ENCODE measurements around the gene C2CD4B.

C2CD4B gene

DNA sequence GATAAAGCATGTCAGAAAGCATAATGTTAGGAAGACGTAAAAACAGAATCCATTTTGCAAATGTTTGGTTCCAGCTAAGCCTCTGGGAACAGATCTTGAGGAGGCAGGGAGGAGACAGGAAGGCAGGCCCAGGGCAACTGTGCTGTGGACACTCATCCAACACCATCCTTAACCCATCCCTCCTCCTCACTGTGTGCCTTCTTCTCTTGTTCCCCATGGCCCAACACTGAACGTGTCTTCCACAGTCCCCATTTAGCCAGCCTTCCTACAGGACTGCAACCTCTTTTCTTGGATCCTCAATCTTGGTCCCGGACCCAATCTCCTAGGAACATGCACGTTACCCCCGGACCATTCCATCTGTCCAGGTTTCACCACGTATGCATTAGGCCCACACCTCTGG lies 15.4 kb downstream of the C2CD4B start:
- DNase-seq (ENCODE audit: low read depth, low spot score) = no peak

DNA sequence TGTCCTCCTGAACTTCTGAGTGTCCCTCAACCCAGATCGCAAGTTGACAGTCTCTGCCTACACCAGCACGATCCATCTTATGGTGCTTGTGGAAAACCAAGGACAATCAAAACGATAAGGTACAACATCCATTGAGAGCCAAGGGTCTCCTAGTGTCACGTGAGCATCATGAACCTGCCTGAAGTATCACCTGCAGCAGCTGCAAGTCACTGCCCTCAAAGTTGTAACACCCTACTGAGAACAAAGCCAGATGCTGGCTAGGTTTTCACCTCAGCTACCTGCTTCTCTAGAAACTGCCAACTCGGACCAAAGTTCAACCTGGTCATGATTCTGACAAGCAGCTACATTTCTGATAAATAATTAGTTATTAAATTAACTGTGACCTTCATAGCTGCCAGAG lies 17.5 kb downstream of the C2CD4B start:
- DNase-seq (ENCODE audit: low read depth, low spot score) = no peak

DNA sequence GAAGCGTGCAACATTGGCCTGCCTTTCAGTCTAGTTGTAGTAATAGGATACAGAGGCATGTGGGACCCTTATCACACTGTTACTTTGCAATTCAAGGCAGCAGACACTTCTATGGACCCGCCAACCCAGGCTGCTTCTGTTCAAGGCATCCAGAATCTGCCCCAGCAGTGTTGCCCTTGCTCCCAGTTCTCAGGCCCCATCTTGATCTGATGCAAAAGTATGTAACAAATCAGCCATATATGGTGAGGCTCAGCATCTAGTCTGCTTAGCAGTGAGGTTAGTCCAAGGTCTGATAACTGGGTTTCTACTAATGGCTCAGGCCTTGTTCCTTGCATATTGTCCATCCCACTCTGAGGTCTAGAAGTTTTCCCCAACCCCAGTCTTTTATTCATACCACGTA lies 17.9 kb downstream of the C2CD4B start:
- DNase-seq (ENCODE audit: low read depth, low spot score) = no peak

DNA sequence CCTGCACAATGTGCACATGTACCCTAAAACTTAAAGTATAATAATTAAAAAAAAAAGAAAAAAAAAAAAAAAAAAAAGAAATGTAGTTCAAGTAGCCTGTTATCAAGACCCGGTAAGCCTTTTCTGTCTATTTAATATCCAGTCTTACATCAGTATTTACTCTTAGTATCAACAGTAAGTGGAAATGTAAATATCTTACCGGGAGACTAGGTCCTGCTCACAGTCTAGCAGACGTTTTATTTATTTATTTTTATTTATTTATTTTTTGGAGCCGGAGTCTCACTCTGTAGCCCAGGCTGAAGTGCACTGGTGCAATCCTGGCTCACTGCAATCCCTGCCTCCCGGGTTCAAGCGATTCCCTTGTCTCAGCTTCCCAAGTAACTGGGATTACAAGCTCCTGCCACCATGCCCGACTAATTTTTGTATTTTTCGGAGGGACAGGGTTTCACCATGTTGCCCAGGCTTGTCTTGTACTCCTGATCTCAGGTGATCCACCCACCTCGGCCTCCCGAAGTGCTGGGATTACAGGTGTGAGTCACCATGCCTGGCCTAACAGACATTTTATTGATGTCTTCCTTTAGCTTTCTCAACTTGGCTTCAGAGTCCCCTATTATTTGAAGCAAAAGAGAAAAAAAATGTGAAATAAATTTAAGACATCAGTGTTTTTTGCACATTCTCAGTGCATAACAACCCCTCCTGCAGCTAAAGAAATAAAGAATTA lies 19.9 kb downstream of the C2CD4B start:
- DNase-seq (ENCODE audit: low read depth, low spot score) = no peak

DNA sequence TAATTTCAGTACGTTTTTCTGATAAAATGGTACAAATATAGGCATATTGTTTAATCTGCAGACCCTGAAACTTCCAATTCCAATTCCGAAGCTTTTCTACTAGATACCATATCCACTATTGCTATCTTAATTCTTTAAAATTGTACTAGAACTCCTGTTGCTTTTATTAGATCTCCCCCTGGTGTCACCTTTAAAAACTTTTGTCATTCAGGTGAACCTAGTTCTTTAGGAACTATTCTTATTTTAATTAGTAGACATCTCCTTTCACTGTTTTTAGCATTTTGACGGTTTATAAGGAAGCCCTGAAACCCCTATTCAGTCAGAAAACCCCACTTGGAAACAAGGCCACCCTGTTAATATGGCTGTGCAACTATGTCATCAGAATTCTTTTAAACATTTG lies 22.3 kb downstream of the C2CD4B start:
- DNase-seq (ENCODE audit: low read depth, low spot score) = no peak

DNA sequence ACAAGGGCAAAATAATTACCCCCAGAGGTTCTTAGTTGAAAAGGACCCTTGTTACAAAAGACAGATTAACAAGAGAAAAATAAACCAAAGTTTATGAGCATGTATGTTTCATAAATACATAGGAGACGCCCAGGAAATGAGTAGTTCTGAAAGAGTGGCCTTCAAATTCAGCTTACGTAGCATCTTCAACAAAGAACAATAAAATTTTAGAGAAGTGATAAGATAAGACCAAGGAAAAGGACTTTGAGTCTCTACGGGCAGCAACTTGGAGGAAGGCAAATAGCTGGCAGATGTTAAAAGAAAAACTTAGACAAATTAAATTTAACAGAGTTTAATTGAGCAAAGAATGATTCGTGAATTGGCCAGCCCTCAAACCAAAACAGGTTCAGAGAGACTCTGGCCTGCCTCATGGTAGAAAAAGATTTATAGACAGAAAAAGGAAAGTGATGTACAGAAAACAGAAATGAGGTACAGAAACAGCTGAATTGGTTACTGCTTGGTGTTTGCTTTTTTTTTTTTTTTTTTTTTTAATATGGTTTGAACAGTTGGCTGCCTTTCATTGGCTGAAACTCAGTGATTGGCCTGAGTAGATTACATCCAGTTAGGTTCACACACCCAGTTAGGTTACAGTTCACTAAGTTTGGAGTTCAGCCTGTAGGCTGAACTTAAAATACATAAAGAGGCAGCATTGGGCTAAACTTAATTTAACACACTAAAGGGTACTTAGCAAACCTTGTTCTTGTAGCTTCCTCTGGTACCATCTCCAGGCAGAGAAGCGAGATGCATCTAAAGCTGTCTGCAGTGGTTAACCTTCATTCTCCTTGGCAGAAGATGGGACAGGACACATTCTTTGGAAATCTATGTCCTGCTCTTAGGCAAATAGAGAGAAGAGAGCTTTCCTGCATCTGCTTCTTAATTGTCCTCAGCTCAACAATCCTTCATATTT lies 23.2 kb downstream of the C2CD4B start:
- no peak for DNase-seq (ENCODE audit: low read depth, low spot score)

DNA sequence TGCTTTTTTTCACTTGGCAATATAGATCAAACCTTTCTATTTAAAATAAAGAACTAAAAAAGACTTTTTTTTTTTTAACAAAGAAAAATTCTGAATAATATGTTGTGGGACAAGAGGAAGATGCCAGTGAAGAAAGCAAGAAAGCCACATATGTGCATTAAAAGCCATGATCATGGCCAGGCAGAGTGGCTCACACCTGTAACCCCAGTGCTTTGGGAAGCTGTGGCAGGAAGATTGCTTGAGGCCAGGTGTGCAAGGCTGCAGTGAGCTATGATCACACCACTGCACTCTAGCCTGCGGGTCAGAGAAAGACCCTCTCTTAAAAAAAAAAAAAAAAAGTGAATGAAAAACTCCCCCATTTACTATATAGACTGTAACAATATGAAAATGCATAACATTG lies 23.9 kb downstream of the C2CD4B start:
- no peak for DNase-seq (ENCODE audit: low read depth, low spot score)

DNA sequence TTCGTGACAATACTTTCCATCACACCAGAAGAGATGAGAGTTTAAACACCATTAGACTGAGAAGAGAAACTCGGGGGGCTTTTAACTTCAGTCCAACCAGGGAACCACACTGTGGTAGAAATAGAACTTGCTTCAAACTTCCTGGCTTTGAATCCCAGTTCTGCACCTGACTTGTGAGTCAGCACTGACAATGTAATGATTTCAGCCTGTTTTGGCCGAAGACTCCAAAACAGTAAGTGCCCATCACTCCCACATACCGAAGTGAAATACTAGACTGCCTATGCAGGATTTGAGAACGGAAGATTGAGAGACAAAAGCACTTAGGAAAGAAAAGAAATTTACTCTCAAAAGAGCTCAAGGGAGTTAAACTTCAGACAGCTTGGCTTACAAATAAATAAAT lies 27.0 kb downstream of the C2CD4B start:
- DNase-seq (ENCODE audit: low read depth, low spot score) = peak; percentile 9

DNA sequence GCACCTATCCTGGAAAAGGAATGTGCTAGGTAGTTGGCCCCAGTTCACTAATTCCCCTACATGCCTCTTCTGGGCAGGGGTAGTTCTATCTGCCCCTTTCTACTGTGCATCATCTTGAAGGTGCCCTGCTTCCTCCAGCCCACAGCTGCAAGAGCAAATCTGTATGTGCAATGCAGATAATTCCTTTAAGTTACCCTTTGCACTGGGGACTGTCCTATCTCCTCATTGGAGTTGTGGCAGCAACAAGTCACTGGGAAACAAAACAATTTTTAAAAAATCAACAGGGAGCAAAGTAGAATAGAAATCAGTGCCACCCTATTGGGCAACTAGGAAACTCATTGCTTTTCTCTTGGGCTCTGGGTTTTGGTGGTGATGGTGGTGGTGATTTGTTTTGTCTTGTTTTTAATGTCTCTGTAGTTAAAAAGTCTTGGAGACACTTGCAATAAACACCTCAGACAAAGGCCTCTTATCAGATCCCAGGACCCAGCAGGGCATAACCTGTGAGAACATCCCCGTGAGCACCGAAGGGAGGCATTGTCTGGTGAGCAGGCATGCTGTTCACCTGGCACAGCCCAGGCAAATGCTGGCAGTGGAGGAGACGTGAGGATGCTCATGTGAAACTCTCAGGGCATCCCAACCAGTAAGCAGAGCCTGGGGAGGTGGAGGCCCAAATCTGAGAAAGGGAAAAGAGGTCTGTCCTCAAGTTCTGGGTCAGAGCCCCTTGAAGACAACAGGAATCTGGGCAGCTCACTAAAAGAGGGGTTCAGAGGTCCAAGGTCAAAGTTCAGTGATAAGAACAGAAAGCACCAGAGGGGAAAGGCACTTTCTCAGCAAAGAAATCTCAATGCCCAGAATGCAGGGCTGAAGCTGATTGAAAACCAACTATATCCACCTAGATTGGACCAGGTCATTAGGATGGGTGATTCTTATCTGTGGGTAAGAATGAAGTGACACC lies 27.9 kb downstream of the C2CD4B start:
- DNase-seq (ENCODE audit: low read depth, low spot score) = no peak

DNA sequence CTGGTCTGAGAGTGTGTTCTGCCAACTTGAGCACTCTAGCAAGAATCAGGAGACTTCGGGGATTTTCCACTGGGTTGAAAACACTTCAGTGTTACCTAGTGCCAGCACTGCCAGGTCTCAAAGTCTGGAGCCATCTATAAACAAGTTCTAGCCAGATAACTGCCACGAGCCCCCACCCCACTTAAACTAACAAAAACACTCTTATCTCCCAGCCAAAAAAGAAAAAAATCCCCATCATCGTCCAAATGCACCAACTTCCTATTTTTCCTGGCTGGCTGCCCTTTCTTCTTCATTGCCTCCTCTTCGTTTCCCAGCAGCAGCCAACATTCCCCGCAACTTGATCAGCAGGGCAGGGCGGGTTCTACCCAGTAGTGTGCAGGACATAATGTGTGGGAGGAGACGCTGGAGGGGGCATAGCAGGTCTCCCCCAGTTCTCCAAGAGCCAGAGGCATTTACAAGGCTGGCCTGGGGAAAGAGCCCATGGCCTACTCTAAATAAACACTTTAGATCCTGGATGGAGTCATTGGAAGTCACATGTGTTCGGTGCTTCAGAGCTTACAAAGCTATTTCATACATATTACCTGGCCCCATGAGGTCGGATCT lies 29.5 kb downstream of the C2CD4B start:
- DNase-seq (ENCODE audit: low read depth, low spot score) = no peak

DNA sequence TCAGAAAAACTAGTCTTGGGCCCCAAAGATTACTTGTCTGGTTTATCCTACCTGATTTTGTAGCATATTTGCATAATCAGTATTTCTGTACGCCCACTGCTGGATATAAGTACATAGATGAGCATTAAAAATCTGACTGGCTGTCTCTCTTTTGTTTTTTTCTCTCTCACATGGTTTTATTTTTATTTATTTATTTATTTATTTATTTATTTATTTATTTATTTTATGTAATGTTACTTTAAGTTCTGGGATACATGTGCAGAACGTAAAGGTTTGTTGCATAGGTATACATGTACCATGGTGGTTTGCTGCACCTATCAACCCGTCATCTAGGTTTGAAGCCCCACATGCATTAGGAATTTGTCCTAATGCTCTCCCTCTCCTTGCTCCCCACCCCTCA lies 31.9 kb downstream of the C2CD4B start:
- no peak for DNase-seq (ENCODE audit: low read depth, low spot score)

DNA sequence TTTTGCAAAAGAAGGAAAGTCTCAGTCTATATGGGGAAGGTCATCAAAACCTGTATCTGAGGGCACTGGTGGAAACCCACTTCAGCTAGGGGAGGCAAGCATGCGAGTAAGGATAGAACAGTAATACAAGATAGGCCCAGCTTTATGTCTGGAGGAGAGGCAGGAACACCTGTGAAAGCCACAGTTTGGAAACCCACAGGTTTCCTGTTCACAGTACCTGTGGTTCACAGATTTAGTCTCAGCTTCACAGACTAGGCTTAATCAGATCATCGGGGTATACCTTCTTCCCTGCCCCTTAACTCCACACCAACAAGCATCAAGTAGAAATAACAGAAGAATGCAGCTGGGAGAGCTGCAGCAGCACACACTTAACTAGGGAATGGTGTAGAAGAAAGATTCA lies 36.2 kb downstream of the C2CD4B start:
- no peak for DNase-seq (ENCODE audit: low read depth, low spot score)

DNA sequence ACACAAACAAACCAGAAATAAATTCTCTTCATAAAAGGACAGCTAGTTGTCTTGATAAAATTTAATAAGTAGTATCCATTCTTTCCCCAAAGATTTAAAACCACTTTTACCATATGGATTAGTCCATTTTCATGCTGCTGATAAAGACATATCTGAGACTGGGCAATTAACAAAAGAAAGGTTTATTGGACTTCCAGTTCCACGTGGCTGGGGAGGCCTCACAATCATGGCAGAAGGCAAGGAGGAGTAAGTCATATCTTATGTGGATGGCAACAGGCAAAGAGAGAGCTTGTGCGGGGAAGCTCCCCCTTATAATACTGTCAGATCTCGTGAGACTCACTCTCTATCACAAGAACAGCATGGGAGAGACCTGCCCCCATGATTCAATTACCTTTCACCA lies 38.7 kb downstream of the C2CD4B start:
- DNase-seq (ENCODE audit: low read depth, low spot score) = no peak

DNA sequence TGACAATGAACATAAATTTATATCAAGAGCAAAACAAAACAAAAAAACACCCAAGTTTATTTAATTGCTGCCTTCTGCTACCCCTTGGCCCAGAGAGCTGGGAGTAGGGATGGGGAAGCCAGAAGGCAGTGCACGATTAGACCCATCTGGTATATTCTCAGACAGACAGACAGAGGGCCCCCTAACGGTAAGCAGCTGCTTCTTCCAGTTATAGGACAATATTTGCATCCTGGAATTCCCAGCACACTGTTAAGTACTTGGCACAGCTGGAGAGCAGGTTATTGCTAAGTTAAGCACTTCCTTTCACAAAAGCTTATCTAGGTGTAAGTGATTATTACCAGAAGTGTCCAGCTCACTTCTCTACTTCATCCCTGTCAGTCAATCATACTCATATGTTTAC lies 39.3 kb downstream of the C2CD4B start:
- DNase-seq (ENCODE audit: low read depth, low spot score) = no peak

DNA sequence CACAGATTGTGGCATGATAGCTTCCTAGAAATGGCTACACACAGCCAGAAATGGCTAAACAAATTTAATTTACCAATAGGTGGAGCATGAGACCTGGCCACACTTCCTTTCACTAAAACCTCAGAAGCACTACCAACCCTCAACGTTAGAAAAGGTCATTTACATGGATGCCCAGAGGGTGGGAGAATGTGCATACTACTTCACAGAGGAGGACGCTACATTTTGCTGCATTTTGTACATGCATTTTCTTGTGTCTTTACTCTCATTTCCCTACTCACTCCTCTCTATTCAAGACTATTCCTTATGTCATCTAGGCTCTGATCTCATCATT lies 40.1 kb downstream of the C2CD4B start:
- no peak for DNase-seq (ENCODE audit: low read depth, low spot score)

DNA sequence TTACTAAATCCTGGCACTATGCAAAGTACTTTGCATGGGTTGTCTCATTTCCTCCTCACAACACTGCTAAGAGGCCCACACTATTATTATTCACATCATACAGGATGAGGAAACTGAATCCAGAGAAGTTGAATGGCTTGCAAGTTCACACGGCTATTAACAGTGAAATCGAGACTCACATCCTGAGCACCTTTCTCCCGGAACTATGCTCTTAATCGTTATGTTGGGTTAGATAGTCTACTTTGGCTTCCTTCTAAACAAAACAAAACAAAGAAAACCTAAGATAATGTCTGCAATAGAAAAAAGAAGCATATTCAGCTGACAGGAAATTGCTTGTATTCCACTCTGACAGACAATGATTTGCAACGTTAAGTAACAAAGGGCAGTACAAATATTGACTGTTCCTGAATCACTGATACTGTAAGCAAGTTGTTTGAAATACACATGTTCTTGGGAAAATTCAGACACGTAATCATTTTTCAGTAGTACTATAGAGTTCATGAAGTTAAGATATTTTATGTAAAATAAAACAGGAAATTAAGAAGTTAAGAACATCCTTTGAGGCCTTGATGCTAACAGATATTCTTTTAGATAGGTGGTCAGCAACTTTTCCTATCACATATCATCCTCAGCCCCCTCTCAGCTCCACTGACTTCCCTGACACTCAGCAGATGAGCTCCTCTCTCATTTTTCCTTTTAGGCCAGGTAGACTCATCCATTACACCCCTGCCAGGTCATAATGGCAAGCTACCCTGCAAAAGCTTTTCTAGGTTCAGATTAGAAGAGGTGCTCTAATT lies 40.7 kb downstream of the C2CD4B start:
- no peak for DNase-seq (ENCODE audit: low read depth, low spot score)

DNA sequence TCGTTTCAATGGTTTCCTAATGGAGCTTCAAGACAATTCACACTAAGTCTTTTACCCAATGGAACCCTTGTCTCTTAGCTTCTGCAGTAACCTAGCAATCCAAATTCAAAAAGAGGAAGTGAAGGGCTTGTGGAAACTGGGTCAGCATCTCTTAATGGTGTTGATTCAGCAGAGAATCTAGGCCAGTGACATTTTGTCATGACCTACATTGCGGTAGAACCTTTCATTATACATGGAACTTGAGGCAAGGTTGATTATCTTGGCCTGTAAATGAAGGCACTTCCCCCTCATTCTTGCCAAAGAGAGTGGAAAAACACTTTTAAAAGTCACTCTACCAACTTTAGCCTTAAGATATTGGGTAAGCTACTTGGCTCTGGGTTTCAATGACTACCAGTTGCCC lies 42.8 kb downstream of the C2CD4B start:
- DNase-seq (ENCODE audit: low read depth, low spot score) = no peak

DNA sequence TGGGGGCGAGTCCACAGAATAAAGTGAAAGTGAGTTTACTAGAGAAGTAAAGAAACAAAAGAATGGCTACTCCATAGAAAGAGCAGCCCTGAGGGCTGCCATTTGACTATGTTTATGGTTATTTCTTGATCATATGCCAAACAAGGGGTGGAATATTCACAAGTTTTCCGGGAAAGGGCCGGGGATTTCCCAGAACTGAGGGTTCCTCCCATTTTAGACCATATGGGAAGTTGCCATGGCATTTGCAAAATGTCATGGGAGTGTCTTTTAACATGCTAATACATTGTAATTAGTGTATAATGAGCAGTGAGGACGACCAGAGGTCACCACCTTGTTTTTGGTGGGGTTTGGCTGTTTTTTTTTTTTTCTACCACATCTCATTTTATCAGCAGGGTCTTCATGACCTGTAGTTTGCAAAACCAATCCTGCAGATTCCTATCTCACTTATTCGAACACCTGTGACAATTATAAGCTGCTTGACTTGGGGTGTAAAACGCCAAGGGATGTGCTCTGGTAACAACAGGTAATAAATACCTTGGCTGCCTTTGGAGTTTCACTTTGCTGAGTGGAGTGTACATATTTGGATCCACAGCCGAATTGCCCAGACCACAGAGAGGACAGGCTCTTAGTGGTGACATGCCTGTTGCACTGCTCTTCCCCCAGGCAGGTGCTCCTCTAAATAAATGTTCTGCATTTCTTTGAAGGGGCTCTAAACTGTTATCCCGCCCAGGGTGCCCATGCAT lies 43.6 kb downstream of the C2CD4B start:
- DNase-seq (ENCODE audit: low read depth, low spot score) = no peak

DNA sequence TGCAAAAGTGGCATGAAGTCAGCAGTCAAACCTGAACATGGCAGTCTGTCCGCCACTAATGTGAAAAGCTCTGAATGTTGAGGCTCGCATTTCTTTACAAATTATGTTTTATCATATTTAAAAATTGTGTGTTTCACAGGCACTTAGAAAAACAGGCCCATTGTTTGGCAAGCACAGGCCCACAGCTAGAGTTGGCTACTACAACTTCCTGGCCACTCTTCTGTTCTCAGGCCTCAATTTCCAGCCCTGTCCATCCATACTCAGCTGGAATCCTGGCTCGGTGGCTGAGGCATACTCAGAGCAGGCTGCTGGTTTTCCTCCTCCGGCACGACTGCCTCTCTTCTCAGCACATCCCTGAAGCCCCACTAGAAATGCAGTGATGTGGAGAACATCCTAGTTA lies 44.3 kb downstream of the C2CD4B start:
- DNase-seq (ENCODE audit: low read depth, low spot score) = no peak

DNA sequence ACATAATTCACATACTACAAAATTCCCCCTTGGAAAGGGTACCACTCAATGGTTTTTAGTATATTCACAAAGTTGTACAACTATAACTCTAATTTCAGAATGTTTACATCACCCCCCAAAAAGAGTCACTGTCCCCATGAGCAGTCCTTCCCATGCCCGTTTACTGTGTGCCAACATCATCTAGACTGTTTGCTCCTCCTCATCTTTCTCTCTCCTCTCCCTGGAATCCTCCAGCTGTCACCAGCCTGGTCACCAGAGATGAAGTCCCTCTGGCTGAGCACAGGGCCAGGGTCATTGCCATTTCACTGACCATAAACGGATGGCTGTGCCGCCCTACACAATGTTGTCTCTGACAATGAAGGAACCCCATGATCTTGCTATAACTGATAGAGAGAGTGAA lies 45.2 kb downstream of the C2CD4B start:
- DNase-seq (ENCODE audit: low read depth, low spot score) = no peak
